Liver (tissue), 3 donors: ENCODE results near the gene CPZ.

Source experiments
- CTCF ChIP-seq: fragments of 150-350 bp; IDR thresholded peaks from 2 replicates; pipeline ENCODE4 v1.5.1; 2017; ENCODE audit warnings: improper control_type of control experiment, low read depth, low read length; ENCODE audit not compliant: missing input control
- RAD21 ChIP-seq, 2 donors: IDR thresholded peaks; 2 replicates each; pipeline ENCODE4 v1.6.1; 2016; ENCODE audit warnings: antibody characterized with exemption in 2 of 2, mild to moderate bottlenecking in 2 of 2
- donor health status: healthy.
- donor health status: healthy.

- TF ChIP-seq CTCF (no peak), RAD21 (IDR thresholded peaks at IDR 0.05) (no peak)
These were observed 28.0 kb upstream of the CPZ start for GRCh38 chr4:8564595-8564994.
